Neural progenitor cell (in vitro differentiated cells): ENCODE measurements around the gene ASPA.

Experiments used
- EZH2phosphoT487 ChIP-seq: fragments of 200-600 bp; sonication (generic); IDR thresholded peaks from 2 replicates; pipeline ENCODE4 v1.6.1; 2017; ENCODE audit warnings: antibody characterized with exemption
- TF ChIP-seq, protein P1 (sequence below): fragments of 200-600 bp; sonication (generic); IDR thresholded peaks from 2 replicates; pipeline ENCODE4 v1.5.1; 2017; ENCODE audit warnings: antibody characterized with exemption, mild to moderate bottlenecking

DNA sequence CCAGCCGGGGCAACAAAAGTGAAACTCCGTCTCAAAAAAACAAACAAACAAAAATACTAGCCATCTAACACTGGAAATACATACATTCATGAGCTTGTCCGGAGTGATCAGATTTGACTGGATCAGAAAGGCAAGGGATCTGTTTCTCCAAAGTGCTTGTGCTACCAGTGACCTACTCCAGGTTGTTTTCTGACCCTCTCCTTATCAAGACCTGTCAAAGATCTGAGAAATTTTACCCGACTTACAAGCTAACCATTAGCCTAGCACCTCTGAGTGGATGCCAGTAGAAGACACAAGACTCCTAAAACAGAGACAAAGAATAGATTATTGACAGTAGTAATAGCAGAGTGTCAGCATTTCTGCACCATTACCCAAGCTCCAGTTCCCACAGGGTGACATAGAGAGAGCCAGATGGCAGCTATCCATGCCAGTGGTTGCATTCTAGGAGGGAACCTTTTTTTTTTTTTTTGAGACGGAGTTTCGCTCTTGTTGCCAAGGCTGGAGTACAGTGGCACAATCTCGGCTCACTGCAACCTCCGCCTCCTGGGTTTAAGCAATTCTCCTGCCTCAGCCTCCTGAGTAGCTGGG lies 9.8 kb downstream of the ASPA start:
- TF ChIP-seq, protein P1, sequence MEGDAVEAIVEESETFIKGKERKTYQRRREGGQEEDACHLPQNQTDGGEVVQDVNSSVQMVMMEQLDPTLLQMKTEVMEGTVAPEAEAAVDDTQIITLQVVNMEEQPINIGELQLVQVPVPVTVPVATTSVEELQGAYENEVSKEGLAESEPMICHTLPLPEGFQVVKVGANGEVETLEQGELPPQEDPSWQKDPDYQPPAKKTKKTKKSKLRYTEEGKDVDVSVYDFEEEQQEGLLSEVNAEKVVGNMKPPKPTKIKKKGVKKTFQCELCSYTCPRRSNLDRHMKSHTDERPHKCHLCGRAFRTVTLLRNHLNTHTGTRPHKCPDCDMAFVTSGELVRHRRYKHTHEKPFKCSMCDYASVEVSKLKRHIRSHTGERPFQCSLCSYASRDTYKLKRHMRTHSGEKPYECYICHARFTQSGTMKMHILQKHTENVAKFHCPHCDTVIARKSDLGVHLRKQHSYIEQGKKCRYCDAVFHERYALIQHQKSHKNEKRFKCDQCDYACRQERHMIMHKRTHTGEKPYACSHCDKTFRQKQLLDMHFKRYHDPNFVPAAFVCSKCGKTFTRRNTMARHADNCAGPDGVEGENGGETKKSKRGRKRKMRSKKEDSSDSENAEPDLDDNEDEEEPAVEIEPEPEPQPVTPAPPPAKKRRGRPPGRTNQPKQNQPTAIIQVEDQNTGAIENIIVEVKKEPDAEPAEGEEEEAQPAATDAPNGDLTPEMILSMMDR, result no peak
- TF ChIP-seq EZH2phosphoT487, result no peak
